GM12878 (cell line): ENCODE measurements around the gene NFS1.

Experiments
- HDAC6 ChIP-seq: fragments of 200-600 bp; sonication (generic); IDR thresholded peaks from one replicate; pipeline ENCODE4 v1.8.0; 2017; ENCODE audit warnings: antibody characterized with exemption; ENCODE audit not compliant: unreplicated experiment
- MYB ChIP-seq: fragments of 150-350 bp; IDR thresholded peaks from 2 replicates; pipeline ENCODE4 v1.6.1; 2014; ENCODE audit warnings: mild to moderate bottlenecking, low read depth, low read length, borderline replicate concordance
- NR2C1 ChIP-seq: fragments of 450-650 bp; IDR thresholded peaks from 2 replicates; pipeline ENCODE4 v1.6.1; 2017; ENCODE audit warnings: antibody characterized with exemption, mild to moderate bottlenecking, moderate library complexity
- NRF1 ChIP-seq: conservative IDR thresholded peaks from 2 replicates; pipeline ENCODE4 v1.6.1; 2011; ENCODE audit warnings: mild to moderate bottlenecking, low read depth, low read length, improper control_type of control experiment
- RAD21 ChIP-seq: IDR thresholded peaks from 2 replicates; pipeline ENCODE4 v1.6.1; 2011; ENCODE audit warnings: mild to moderate bottlenecking, low read depth, low read length, moderate library complexity; ENCODE audit not compliant: insufficient read depth
- TF ChIP-seq, protein P1 (sequence below), 3 experiments: IDR thresholded peaks in 2 of 3; conservative IDR thresholded peaks in 1 of 3; 2 replicates each; pipeline ENCODE4 v1.5.1; 2011; ENCODE audit warnings: low read depth in 3 of 3, low read length in 3 of 3, mild to moderate bottlenecking in 3 of 3, control low read depth in 2 of 3, moderate library complexity in 2 of 3, inconsistent platforms in 1 of 3, mixed read lengths in 1 of 3; ENCODE audit not compliant: control insufficient read depth in 2 of 3, insufficient read depth in 1 of 3; ENCODE audit errors: extremely low read depth in 1 of 3
- TF ChIP-seq, protein P2 (sequence below): IDR thresholded peaks from 2 replicates; pipeline ENCODE4 v1.6.1; 2012; ENCODE audit warnings: low read depth, low read length, improper control_type of control experiment
- TF ChIP-seq, protein P3 (sequence below): fragments of 450-650 bp; IDR thresholded peaks from 2 replicates; pipeline ENCODE4 v1.6.1; 2018; ENCODE audit warnings: mild to moderate bottlenecking, low read depth, moderate library complexity; ENCODE audit not compliant: partially characterized antibody

DNA sequence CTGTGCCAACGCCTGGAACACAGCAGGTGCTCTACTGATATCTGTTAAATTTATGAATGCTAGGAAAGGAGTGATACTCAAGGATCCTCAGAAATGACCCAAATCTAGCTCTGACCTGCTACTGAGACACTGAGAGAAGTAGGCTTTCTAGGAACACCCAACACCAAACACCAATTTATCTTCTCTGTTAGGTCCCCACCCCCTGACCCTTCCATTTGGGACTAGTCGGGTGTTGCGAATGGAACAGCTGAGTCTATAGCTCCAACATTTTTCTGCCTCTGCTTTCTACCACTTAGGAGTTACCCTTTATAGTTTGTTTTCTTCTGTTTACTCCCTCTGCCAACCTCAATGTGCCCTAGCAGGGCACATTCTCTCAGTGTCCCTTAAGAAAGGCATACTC is 58.4 kb downstream of the NFS1 start:
- TF ChIP-seq NRF1 (no peak), RAD21 (no peak), MYB (no peak), NR2C1 (no peak), HDAC6 (no peak)
- TF ChIP-seq, protein P1, sequence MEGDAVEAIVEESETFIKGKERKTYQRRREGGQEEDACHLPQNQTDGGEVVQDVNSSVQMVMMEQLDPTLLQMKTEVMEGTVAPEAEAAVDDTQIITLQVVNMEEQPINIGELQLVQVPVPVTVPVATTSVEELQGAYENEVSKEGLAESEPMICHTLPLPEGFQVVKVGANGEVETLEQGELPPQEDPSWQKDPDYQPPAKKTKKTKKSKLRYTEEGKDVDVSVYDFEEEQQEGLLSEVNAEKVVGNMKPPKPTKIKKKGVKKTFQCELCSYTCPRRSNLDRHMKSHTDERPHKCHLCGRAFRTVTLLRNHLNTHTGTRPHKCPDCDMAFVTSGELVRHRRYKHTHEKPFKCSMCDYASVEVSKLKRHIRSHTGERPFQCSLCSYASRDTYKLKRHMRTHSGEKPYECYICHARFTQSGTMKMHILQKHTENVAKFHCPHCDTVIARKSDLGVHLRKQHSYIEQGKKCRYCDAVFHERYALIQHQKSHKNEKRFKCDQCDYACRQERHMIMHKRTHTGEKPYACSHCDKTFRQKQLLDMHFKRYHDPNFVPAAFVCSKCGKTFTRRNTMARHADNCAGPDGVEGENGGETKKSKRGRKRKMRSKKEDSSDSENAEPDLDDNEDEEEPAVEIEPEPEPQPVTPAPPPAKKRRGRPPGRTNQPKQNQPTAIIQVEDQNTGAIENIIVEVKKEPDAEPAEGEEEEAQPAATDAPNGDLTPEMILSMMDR (IDR thresholded peaks at IDR 0.05 in 2 of 3, conservative IDR thresholded peaks at IDR 0.05 in 1 of 3; ENCODE audit: control insufficient read depth in 2 of 3, extremely low read depth in 1 of 3, insufficient read depth in 1 of 3, low read depth in 3 of 3, low read length in 3 of 3) = no peak
- TF ChIP-seq, protein P2, sequence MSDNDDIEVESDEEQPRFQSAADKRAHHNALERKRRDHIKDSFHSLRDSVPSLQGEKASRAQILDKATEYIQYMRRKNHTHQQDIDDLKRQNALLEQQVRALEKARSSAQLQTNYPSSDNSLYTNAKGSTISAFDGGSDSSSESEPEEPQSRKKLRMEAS = no peak
- TF ChIP-seq, protein P3, sequence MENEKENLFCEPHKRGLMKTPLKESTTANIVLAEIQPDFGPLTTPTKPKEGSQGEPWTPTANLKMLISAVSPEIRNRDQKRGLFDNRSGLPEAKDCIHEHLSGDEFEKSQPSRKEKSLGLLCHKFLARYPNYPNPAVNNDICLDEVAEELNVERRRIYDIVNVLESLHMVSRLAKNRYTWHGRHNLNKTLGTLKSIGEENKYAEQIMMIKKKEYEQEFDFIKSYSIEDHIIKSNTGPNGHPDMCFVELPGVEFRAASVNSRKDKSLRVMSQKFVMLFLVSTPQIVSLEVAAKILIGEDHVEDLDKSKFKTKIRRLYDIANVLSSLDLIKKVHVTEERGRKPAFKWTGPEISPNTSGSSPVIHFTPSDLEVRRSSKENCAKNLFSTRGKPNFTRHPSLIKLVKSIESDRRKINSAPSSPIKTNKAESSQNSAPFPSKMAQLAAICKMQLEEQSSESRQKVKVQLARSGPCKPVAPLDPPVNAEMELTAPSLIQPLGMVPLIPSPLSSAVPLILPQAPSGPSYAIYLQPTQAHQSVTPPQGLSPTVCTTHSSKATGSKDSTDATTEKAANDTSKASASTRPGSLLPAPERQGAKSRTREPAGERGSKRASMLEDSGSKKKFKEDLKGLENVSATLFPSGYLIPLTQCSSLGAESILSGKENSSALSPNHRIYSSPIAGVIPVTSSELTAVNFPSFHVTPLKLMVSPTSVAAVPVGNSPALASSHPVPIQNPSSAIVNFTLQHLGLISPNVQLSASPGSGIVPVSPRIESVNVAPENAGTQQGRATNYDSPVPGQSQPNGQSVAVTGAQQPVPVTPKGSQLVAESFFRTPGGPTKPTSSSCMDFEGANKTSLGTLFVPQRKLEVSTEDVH = no peak
